HG03045 (cell line): ENCODE results near the gene EXPH5.
A peak's percentile ranks its signal among the peaks of the same experiment; 100 is the strongest.
"Not testable (repeated sequence)": the region's sequence is repeated elsewhere in the genome, so short reads cannot be mapped to it uniquely, and the experiment has no call there.

Experiments used
- ATAC-seq: cut with Tn5 transposase; IDR thresholded peaks from one replicate; pipeline ENCODE4 v1.9.1; 2021; ENCODE audit warnings: mild to moderate bottlenecking, moderate library complexity; ENCODE audit not compliant: unreplicated experiment

Gene EXPH5

DNA sequence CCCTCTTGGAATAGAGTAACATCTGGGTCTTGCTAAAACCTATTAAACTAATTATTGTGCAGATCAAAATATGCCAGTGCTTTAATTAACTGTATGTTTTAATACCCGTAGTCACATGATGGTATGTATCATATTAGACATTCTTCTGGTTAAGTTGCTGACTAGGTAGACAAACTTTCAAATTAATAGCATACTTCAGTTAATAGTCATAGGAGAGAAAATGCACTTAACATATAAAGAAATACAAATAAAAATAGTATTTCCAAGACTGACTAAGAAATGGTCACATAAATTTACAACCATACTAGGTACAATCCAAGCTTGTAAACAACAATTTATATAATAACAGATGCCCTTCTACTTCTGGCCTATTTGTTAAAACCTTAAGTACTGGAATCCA is 7.6 kb upstream of the EXPH5 start:
- ATAC-seq: no peak

DNA sequence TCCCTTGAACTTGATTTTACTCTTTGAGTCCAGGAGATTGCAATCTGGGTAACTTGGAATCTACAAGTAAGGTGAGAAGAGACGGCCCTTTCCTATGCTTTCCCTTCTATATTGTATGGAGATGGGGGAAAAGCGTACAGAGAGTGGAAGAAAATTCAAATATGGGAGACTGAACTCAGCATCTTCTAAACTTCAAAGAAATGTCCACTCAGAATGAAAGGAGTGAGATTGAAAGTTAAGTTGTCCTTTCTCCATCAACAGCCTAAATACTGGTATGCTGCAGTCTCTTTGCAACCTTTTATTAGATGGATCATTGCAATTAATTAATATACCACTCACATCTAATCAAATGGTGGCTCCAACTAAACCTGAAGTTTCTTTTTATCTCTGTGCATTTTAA is 6.4 kb upstream of the EXPH5 start:
- ATAC-seq: no peak

GRCh38 chr11:108597736-108598355 is 4.3 kb upstream of the EXPH5 start:
- ATAC-seq: no peak

DNA sequence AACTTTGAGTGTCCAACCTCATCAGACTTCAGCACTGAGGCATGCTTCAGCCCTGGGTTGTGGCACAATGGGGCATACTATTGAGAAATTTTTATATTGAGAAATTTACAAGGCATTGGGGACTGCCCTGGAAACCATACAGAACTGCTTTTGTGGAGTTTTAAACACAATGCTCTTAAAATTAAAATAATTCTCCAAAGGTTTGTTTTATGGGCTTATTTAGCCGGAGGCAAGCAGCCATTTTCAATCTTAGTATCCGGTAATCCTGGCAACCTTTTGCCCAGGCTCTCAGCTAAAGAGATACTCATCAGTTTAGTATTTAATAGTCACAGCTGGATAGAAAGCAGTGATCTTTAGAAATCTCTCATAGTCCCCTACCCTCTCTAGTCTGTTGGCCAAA is 3.1 kb upstream of the EXPH5 start:
- no peak for ATAC-seq

- ATAC-seq: no peak
These were observed 411 bp upstream of the EXPH5 start for GRCh38 chr11:108593923-108594434.

GRCh38 chr11:108592591-108593213 is 866 bp downstream of the EXPH5 start:
- ATAC-seq: peak; percentile 28

GRCh38 chr11:108591893-108592292 is 1.7 kb downstream of the EXPH5 start:
- ATAC-seq: no peak

DNA sequence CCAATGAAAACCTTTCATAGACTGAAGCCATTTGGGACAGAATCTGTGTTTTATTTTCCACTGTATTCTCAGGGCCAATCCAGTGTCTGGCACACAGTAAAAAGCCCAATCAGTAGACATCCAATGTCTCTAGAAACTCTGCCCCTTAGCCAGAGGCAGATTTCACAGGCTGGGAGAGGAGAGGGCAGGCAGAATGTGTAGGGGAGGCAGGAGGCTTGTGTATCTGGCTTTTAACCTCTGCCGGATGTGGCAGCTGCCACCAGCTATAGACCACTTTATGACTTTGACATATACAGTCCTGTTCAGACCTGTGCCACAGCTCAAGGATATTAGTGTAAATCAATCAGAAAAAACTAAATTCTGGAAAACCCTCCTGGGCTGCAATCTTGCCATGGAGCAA is 4.4 kb downstream of the EXPH5 start:
- no peak for ATAC-seq

GRCh38 chr11:108588287-108588686 is 5.3 kb downstream of the EXPH5 start:
- ATAC-seq: no peak

DNA sequence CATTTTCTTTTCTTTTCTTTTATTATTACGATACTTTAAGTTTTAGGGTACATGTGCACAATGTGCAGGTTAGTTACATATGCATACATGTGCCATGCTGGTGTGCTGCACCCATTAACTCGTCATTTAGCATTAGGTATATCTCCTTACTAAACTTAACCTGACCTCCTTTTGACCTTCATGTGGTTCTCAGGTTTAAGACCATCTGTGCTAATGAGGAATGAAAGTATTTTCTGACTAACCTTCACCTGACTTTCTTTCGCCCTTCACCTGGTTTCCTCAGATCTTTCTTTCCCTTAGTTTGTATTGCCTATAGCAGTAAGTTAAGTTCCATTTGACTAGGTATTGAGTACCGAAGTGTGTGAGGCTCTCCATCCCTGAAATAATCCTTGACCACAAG is 6.5 kb downstream of the EXPH5 start:
- no peak for ATAC-seq

- no peak for ATAC-seq
These were observed 7.0 kb downstream of the EXPH5 start for GRCh38 chr11:108586600-108586999.

GRCh38 chr11:108586185-108586584 is 7.4 kb downstream of the EXPH5 start:
- not testable (repeated sequence) for ATAC-seq

DNA sequence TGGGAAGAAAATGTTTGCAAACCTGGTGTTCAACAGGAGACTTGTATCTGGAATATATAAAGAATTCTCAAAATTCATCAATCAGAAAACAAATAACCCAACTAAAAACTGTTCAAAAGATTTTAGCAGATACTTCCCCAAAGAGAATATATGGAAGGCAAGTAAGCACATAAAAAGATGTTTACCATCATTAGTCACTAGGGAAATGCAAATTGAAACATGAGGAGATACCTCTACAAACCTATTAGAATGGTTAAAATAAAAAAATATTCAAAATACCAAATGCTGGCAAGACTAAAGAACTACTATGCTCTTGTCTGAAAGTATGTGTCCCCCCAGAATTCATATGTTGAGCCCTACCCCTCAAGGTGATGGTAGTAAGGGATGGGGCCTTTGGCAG is 8.6 kb downstream of the EXPH5 start:
- no peak for ATAC-seq

DNA sequence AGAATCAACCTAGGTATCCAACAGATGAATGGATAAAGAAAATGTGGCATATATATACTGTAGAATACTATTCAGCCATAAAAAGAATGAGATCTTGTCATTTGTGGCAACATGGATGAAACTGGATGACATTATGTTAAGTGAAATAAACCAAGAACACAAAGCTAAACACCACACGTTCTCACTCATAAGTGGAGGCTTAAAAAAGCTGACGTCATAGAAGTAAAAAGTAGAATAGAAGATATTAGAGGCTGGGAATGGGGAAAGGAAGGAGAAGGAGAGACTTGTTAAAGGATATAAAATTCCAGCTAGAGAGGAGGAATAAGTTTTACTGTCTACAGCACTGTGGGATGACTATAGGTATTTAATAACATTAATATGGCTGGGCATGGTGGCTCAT is 12.9 kb downstream of the EXPH5 start:
- no peak for ATAC-seq

DNA sequence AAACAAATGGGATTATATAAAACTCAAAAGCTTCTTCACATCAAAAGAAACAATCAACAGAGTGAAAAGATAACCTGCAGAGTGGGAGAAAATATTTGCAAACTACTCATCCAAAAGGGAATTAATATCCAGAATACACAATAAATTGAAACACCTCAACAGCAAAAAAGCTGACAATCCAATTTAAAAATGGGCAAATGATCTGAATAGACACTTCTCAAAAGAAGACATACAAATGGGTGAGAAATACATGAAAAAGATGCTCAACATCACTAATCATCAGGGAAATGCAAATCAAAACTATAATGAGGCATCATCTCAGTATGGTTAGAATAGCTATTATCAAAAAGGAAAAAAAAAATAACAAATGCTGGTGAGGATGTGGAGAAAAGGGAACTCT is 13.5 kb downstream of the EXPH5 start:
- no peak for ATAC-seq

- no peak for ATAC-seq
These were observed 17.0 kb downstream of the EXPH5 start for GRCh38 chr11:108576523-108576922.

DNA sequence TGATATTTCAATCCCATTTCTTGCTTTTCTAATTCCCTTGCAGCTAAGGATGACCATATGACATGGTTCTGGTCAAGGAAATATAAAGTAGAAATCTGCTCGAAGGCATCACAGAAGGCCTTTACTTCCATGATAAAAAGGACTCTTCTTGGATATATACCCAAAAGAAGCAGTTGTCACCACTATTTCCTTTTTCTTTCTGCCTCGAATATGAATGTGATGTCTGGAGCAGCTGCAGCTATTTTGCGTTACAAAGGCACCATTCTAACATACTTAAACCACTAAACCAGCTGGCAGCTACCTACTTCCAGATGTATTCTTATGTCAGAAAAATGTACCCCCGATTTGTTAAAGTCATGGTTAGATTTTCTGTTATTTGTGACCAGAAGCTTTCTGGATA is 18.9 kb downstream of the EXPH5 start:
- ATAC-seq: no peak

DNA sequence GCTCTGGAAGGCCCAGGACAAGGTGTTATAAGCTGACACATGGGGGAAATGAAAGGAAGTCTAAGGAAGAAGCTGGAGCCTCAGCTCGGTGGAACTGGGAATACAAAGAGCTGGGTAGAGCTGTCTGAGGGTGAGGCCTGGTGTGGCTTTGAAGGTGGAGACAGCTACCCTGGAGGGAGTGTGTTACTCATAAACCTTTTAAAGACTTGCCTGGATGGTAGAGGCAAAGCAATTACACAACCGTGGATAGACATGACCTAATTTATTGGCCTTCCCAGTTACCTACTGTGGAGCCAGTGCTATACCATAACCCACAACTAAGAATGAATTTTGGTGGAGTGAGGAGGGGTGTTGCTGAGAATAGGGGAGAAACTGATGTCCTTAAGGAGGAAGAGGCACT is 22.6 kb downstream of the EXPH5 start:
- no peak for ATAC-seq

DNA sequence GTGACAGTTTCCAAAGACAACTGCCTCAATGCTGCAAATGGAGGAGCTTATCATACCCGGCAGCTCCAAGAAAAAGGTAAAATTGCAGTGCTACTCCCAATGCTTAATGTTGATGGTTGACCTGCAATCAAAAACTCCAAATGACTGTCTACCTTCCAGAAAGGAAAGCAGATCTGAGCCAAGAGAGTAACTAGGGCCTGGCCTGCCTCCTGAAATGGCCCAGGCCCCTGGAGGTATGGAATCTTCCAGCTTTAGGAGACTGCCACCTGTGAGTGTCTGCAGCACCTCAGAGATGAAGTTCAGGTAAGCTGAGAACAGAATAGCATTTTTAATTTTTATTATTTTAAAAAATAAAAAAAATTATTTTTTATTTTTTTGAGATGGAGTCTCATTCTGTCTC is 23.7 kb downstream of the EXPH5 start:
- no peak for ATAC-seq

GRCh38 chr11:108568195-108568858 is 25.2 kb downstream of the EXPH5 start:
- no peak for ATAC-seq

DNA sequence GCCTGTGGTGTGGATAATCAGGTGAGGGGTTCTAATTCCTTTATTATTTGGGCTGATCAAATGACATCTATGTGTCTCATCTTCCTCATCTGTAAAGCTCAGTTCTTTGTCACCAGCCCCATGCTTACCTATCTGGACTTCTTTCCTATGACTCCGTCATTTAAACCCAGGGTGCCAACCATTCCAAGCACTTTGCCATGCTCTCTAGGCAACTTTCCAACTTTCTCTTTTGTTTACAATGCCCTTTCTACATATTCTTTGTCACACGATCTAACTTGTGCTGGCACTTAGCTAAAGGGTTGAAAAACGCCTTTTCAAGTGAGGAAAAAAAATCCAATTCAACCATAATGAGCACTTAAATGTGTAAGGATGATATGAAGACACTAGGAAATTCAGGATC is 27.9 kb downstream of the EXPH5 start:
- ATAC-seq: no peak
